Measurements from ENCODE around the gene SLX9.

- TF ChIP-seq CTCF (IDR thresholded peaks at IDR 0.05; ENCODE audit: extremely low read depth in 1 of 2, insufficient read depth in 1 of 2, low read depth in 1 of 2, low read length in 2 of 2): no peak
- no peak for TF ChIP-seq POLR2AphosphoS5 (IDR thresholded peaks at IDR 0.05; ENCODE audit: insufficient read depth, low read depth, low read length)
- no peak for TF ChIP-seq JUN (IDR thresholded peaks at IDR 0.05; ENCODE audit: borderline replicate concordance, insufficient read depth, insufficient read length, low read depth)
- TF ChIP-seq EZH2 (IDR thresholded peaks at IDR 0.05; ENCODE audit: borderline replicate concordance, low read depth, low read length, severe bottlenecking): no peak
- no peak for TF ChIP-seq POLR2A (IDR thresholded peaks at IDR 0.05; ENCODE audit: low read depth, low read length)
Observed at GRCh38 chr21:44970766-44971671, 31.2 kb downstream of the SLX9 start.

All from endothelial cell of umbilical vein (primary cell).